ENCODE data around the gene MBP.
A peak's percentile ranks its signal among the peaks of the same experiment; 100 is the strongest.

MBP gene

DNA sequence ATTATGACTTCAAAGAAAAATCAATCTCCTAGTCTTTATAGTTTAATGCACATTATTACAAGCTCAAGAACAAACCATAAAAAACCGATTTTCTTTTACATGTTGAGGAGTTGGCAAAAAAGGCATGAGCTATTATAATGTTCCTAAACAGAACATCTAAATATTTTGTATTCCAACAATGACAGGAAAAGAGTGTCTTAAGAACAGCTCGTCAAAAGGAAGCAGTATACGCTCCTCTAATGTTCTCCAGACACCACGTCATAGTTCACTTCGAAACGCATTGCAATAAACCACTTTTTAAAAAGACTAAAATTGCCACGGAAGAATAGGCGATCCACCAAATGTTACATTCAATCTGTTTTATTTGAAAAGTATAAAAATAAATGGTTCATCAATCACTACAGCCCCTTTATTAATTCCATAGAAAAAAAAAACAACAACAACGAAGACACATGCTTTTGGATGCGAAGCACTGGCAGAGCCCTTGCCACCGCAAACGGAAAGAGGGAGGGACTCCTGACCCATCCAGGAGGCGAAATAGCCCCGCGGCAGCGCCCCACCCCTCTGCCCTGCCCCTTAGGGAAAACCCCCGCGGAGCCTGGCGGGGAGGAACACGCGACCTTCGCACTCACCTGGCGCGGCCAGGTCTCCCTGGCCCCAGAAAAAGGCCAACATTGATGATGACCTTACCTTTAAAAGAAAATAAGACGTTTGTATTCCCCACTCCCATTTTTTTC lies 45.8 kb downstream of the MBP start:
- H3K9me3 ChIP-seq (ENCODE audit: control insufficient read depth in 1 of 2, low read length in 2 of 2), result no peaks in the 10 kb centered on the region
- H3K4me3 ChIP-seq (ENCODE audit: low read depth in 1 of 2, low read length in 2 of 2), result peak overlapping the region; percentile 57 to 67
- H3K27ac ChIP-seq (ENCODE audit: low read length), result peak overlapping the region; percentile 48
- no peaks in the 10 kb centered on the region for H3K36me3 ChIP-seq (ENCODE audit: control insufficient read depth in 1 of 2, insufficient read depth in 2 of 2, low read length in 2 of 2)
- peaks cover 16 to 31% of the 10 kb centered on the region in 2 donors for H3K4me1 ChIP-seq (ENCODE audit: control insufficient read depth in 1 of 2, insufficient read depth in 2 of 2, low read length in 2 of 2)
- no peaks in the 10 kb centered on the region for H3K27me3 ChIP-seq (ENCODE audit: low read depth, low read length)

GRCh38 chr18:77086034-77086433 lies 46.5 kb downstream of the MBP start:
- H3K4me3 ChIP-seq (ENCODE audit: low read depth in 1 of 2, low read length in 2 of 2), result peak overlapping the region; percentile 57 to 67
- H3K4me1 ChIP-seq (ENCODE audit: control insufficient read depth in 1 of 2, insufficient read depth in 2 of 2, low read length in 2 of 2), result peaks cover 18 to 31% of the 10 kb centered on the region in 2 donors
- H3K9me3 ChIP-seq (ENCODE audit: control insufficient read depth in 1 of 2, low read length in 2 of 2), result no peaks in the 10 kb centered on the region
- peak overlapping the region; percentile 48 for H3K27ac ChIP-seq (ENCODE audit: low read length)
- H3K36me3 ChIP-seq (ENCODE audit: control insufficient read depth in 1 of 2, insufficient read depth in 2 of 2, low read length in 2 of 2), result no peaks in the 10 kb centered on the region
- no peaks in the 10 kb centered on the region for H3K27me3 ChIP-seq (ENCODE audit: low read depth, low read length)

- no peaks in the 10 kb centered on the region for H3K9me3 ChIP-seq (ENCODE audit: control insufficient read depth in 1 of 2, low read length in 2 of 2)
- peak overlapping the region in 1 of 2 donors; percentile 9 for H3K4me3 ChIP-seq (ENCODE audit: low read depth in 1 of 2, low read length in 2 of 2)
- peaks cover 19 to 38% of the 10 kb centered on the region in 2 donors for H3K4me1 ChIP-seq (ENCODE audit: control insufficient read depth in 1 of 2, insufficient read depth in 2 of 2, low read length in 2 of 2)
- H3K27ac ChIP-seq (ENCODE audit: low read length), result peak overlapping the region; percentile 41
- H3K36me3 ChIP-seq (ENCODE audit: control insufficient read depth in 1 of 2, insufficient read depth in 2 of 2, low read length in 2 of 2), result no peaks in the 10 kb centered on the region
- no peaks in the 10 kb centered on the region for H3K27me3 ChIP-seq (ENCODE audit: low read depth, low read length)
Observed at GRCh38 chr18:77084688-77085035, 47.9 kb downstream of the MBP start.

DNA sequence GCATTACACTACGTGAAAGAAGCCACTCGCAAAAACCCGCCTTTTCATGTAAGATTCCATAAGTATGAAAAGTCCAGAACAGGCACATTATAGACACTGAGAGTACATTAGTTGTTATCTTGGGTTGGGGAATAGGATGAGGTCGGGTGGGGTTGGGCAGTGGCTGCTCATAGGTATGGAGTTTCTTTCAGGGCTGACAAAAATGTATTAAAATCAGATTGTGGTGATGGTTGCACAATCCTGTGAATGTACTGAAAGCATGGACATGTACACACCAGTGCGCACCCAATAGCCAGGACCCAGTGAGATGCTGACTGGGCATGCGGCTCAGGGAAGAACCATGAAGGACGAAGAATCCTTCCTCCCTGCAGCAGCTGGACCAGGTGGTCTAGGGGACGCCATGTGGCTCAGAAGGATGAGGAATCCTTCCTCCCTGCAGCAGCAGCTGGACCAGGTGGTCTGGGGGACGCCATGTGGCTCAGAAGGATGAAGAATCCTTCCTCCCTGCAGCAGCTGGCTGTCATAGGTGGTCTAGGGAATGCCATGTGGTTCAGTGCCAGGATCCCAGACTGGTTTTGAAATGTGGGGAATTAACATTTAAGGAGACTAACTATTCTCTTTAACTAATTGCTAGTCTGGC lies 50.1 kb downstream of the MBP start:
- Histone ChIP-seq H3K4me3 (ENCODE audit: low read depth in 1 of 2, low read length in 2 of 2) (no peak overlapping the region), H3K27me3 (ENCODE audit: low read depth, low read length) (no peaks in the 10 kb centered on the region), H3K27ac (ENCODE audit: low read length) (no peak overlapping the region), H3K9me3 (ENCODE audit: control insufficient read depth in 1 of 2, low read length in 2 of 2) (no peaks in the 10 kb centered on the region), H3K4me1 (ENCODE audit: control insufficient read depth in 1 of 2, insufficient read depth in 2 of 2, low read length in 2 of 2) (peaks cover 19 to 38% of the 10 kb centered on the region in 2 donors), H3K36me3 (ENCODE audit: control insufficient read depth in 1 of 2, insufficient read depth in 2 of 2, low read length in 2 of 2) (no peaks in the 10 kb centered on the region)

DNA sequence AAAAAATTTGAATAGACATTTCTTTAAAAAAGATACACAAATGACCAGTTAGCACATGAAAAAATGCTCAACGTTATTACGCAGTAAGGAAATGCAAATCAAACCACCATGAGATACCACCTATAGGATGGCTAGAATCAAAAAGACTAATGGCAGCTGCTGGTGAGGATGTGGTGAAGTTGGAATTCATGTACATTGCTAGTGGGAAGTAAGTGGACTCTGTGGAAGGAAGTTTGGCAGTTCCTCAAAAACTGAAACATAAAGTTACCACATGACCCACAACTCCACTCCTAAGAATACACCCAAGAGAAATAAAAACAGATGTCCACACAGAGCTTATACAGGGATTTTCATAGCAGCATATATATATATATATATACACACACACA lies 51.2 kb downstream of the MBP start:
- Histone ChIP-seq H3K27me3 (ENCODE audit: low read depth, low read length) (no peaks in the 10 kb centered on the region), H3K9me3 (ENCODE audit: control insufficient read depth in 1 of 2, low read length in 2 of 2) (no peaks in the 10 kb centered on the region), H3K4me1 (ENCODE audit: control insufficient read depth in 1 of 2, insufficient read depth in 2 of 2, low read length in 2 of 2) (peaks cover 16 to 28% of the 10 kb centered on the region in 2 donors), H3K36me3 (ENCODE audit: control insufficient read depth in 1 of 2, insufficient read depth in 2 of 2, low read length in 2 of 2) (no peaks in the 10 kb centered on the region), H3K4me3 (ENCODE audit: low read depth in 1 of 2, low read length in 2 of 2) (no peak overlapping the region), H3K27ac (ENCODE audit: low read length) (no peak overlapping the region)

- Histone ChIP-seq H3K27me3 (ENCODE audit: low read depth, low read length) (no peaks in the 10 kb centered on the region), H3K9me3 (ENCODE audit: control insufficient read depth in 1 of 2, low read length in 2 of 2) (no peaks in the 10 kb centered on the region), H3K36me3 (ENCODE audit: control insufficient read depth in 1 of 2, insufficient read depth in 2 of 2, low read length in 2 of 2) (peaks cover 0 to 2% of the 10 kb centered on the region in 2 donors), H3K27ac (ENCODE audit: low read length) (no peak overlapping the region), H3K4me3 (ENCODE audit: low read depth in 1 of 2, low read length in 2 of 2) (no peak overlapping the region), H3K4me1 (ENCODE audit: control insufficient read depth in 1 of 2, insufficient read depth in 2 of 2, low read length in 2 of 2) (peaks cover 12 to 17% of the 10 kb centered on the region in 2 donors)
Observed at GRCh38 chr18:77079954-77080682, 52.5 kb downstream of the MBP start.

DNA sequence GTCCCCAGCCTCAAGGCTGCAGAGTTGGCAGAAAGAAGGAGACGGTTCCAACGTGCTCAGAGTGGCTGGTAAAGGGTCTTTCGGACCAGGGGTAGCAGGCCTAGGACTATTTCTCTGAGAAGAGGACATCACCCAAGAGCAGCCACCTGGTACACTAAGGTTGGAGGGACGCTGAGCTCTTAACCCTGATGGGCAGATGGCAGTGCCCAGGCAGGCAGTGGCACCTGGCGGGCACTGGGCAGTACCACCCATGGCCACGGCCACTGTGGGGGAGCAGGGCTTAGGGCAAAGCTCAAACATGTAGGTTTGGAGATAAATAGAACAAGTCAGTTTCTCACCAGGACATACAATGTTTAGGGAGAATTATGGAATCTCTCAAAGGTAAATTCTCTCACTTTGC lies 53.5 kb downstream of the MBP start:
- H3K36me3 ChIP-seq (ENCODE audit: control insufficient read depth in 1 of 2, insufficient read depth in 2 of 2, low read length in 2 of 2), result peaks cover 0 to 5% of the 10 kb centered on the region in 2 donors
- no peak overlapping the region for H3K4me3 ChIP-seq (ENCODE audit: low read depth in 1 of 2, low read length in 2 of 2)
- H3K27ac ChIP-seq (ENCODE audit: low read length), result no peak overlapping the region
- no peaks in the 10 kb centered on the region for H3K27me3 ChIP-seq (ENCODE audit: low read depth, low read length)
- H3K9me3 ChIP-seq (ENCODE audit: control insufficient read depth in 1 of 2, low read length in 2 of 2), result no peaks in the 10 kb centered on the region
- peaks cover 14 to 15% of the 10 kb centered on the region in 2 donors for H3K4me1 ChIP-seq (ENCODE audit: control insufficient read depth in 1 of 2, insufficient read depth in 2 of 2, low read length in 2 of 2)

- H3K4me1 ChIP-seq (ENCODE audit: control insufficient read depth in 1 of 2, insufficient read depth in 2 of 2, low read length in 2 of 2), result peaks cover 13 to 14% of the 10 kb centered on the region in 2 donors
- H3K4me3 ChIP-seq (ENCODE audit: low read depth in 1 of 2, low read length in 2 of 2), result no peak overlapping the region
- peaks cover 0 to 5% of the 10 kb centered on the region in 2 donors for H3K36me3 ChIP-seq (ENCODE audit: control insufficient read depth in 1 of 2, insufficient read depth in 2 of 2, low read length in 2 of 2)
- no peak overlapping the region for H3K27ac ChIP-seq (ENCODE audit: low read length)
- no peaks in the 10 kb centered on the region for H3K27me3 ChIP-seq (ENCODE audit: low read depth, low read length)
- H3K9me3 ChIP-seq (ENCODE audit: control insufficient read depth in 1 of 2, low read length in 2 of 2), result no peaks in the 10 kb centered on the region
Observed at GRCh38 chr18:77078690-77079070, 53.9 kb downstream of the MBP start.

DNA sequence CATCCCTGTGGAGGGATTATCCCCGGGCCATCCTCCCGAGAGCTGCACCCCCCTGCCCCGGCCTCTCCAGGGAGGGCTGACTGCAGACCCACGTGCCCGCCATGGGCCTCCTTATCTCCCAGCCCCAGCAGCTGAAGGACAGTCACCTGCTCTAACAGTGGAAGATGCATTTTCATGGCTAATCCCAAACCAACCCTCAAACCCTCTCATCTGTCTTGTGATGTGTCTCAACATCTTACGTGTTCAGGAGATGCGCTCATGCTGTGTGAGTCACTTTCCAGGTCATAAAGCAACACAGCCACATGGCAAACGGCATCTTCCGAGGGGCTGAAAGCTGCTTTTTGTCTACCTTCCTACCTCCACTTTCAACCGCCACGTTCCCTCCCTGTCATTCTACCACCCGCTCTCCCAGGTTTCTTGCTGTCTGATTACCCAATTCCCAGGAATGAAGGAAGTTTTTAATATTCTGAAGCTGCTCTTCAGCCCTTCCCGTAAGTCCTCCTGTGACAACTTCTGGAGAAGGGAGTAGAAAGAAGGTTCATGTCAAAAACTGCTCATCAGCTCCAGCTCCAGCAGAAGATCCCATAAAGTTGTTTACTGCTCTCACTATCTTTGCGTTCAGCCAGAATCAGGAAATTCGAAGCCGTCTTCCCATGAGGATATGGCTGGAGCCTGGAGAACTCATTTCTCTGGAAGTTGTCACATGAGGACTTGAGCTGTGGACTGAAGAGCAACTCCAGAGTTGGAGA lies 54.5 kb downstream of the MBP start:
- no peak overlapping the region for H3K27ac ChIP-seq (ENCODE audit: low read length)
- H3K4me1 ChIP-seq (ENCODE audit: control insufficient read depth in 1 of 2, insufficient read depth in 2 of 2, low read length in 2 of 2), result peaks cover 13 to 14% of the 10 kb centered on the region in 2 donors
- no peaks in the 10 kb centered on the region for H3K27me3 ChIP-seq (ENCODE audit: low read depth, low read length)

DNA sequence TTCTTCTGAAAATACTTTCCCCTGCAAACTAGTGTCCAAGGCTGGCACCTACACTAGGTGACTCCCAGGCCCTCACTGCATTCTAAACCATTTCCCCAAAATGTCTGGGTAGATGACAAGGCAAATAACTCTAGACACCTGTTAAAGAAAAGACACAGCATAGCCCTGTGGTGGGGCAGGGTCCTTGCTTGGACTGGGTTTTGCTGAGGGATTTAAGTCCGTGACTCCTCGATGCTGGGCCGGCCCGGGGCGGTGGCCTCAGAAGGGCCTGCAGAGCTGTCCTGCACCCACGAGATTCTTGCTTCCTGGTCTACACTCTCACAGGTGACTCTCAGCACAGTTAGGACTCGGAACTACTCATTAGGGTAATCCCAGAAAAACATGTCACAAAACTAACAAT lies 55.2 kb downstream of the MBP start:
- H3K27ac ChIP-seq (ENCODE audit: low read length), result no peak overlapping the region

More for the DNA sequence above, 54.5 kb downstream of the MBP start:
- no peak overlapping the region for H3K4me3 ChIP-seq (ENCODE audit: low read depth in 1 of 2, low read length in 2 of 2)
- H3K9me3 ChIP-seq (ENCODE audit: control insufficient read depth in 1 of 2, low read length in 2 of 2), result no peaks in the 10 kb centered on the region
- peaks cover 0 to 5% of the 10 kb centered on the region in 2 donors for H3K36me3 ChIP-seq (ENCODE audit: control insufficient read depth in 1 of 2, insufficient read depth in 2 of 2, low read length in 2 of 2)

DNA sequence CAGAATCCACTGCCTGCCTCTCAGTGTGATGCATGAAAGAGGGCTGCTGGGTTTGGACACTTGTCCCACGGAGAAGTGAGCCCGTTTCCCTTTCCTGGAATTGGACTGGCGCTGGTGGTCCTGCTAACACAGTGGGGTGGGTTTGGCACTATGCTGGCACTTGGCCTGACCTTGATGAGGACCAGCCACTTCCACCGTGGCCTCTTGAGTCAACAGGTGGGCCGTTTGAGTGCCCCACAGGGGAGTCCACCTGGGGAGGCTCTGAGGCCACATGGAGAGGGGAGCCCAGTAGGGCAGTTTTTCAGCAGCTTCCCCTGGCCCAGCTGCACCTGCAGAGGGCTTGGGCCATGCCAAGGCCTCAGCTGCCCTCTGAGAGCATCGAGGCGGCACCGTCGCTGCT lies 56.5 kb downstream of the MBP start:
- Histone ChIP-seq H3K27ac (ENCODE audit: low read length) (no peak overlapping the region), H3K27me3 (ENCODE audit: low read depth, low read length) (no peaks in the 10 kb centered on the region), H3K9me3 (ENCODE audit: control insufficient read depth in 1 of 2, low read length in 2 of 2) (no peaks in the 10 kb centered on the region), H3K4me1 (ENCODE audit: control insufficient read depth in 1 of 2, insufficient read depth in 2 of 2, low read length in 2 of 2) (peaks cover 23 to 26% of the 10 kb centered on the region in 2 donors), H3K4me3 (ENCODE audit: low read depth in 1 of 2, low read length in 2 of 2) (no peak overlapping the region), H3K36me3 (ENCODE audit: control insufficient read depth in 1 of 2, insufficient read depth in 2 of 2, low read length in 2 of 2) (peaks cover 0 to 5% of the 10 kb centered on the region in 2 donors)

More for the DNA sequence above, 55.2 kb downstream of the MBP start:
- Histone ChIP-seq H3K27me3 (ENCODE audit: low read depth, low read length) (no peaks in the 10 kb centered on the region), H3K9me3 (ENCODE audit: control insufficient read depth in 1 of 2, low read length in 2 of 2) (no peaks in the 10 kb centered on the region), H3K36me3 (ENCODE audit: control insufficient read depth in 1 of 2, insufficient read depth in 2 of 2, low read length in 2 of 2) (peaks cover 0 to 5% of the 10 kb centered on the region in 2 donors), H3K4me1 (ENCODE audit: control insufficient read depth in 1 of 2, insufficient read depth in 2 of 2, low read length in 2 of 2) (peaks cover 14% of the 10 kb centered on the region in 2 donors), H3K4me3 (ENCODE audit: low read depth in 1 of 2, low read length in 2 of 2) (no peak overlapping the region)
